Measurements from ENCODE around the gene SH3BP5.

- TF ChIP-seq CTCF (IDR thresholded peaks at IDR 0.05; ENCODE audit: low read depth, low read length) (no peak), POLR2A (IDR thresholded peaks at IDR 0.05; ENCODE audit: extremely low read depth, insufficient read length) (no peak)
Observed at GRCh38 chr3:15327941-15328340, 4.4 kb downstream of the SH3BP5 start.
